ENCODE results near the gene SUSD4. TPM values are rescaled to one million over a fixed set of nuclear protein-coding genes. Genes with fewer than 3 reads are reported as not detected.

The SUSD4 gene
- total RNA-seq, 1 experiment from 2014 or later = 3.2 TPM

DNA sequence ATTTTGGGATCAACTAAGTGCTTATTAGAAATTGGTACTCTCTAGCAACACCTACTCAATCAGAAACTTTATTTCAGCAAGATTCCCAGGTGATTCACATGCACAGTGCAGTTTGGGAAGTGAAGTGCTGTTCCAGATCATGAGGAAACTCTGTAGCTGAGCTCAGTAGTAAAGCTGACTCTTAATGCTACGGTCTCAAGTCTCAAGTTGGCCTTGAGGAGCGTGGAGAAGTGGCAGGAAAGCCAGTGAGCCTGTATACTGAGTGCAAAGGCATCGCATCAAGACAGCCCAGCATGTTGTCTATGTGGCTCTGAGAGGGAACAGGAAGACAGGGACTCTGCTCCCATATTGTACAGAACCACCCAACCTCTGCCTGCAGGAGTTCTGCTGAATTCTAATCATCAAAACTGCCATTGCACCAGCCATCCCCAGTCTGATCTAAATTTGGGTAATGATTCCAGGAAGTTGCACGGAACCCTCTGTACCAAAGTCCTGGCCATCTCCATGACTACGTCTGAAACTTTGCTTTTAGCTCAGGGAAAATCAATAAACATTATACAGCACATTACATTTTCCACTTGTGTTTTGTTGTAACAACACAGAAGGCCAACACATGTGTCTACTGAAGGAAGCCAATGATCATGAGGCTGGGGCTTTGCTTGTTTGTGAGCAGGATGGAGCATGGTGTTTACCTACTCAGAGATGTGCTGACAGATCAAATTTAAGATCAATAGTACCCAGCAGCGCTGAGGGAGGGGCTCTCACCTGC, 115.8 kb downstream of the SUSD4 start:
- Histone ChIP-seq H3K27ac (no peak overlapping the region), H3K27me3 (ENCODE audit: insufficient read depth, low read depth) (no peaks in the 10 kb centered on the region), H3K36me3 (ENCODE audit: low read depth) (no peaks in the 10 kb centered on the region), H4K20me1 (ENCODE audit: insufficient read depth) (no peaks in the 10 kb centered on the region), H3F3A (ENCODE audit: insufficient read depth, low read depth) (no peaks in the 10 kb centered on the region), H2AFZ (no peak overlapping the region), H3K4me2 (no peak overlapping the region), H3K79me2 (ENCODE audit: low read depth) (no peaks in the 10 kb centered on the region), H3K9me3 (ENCODE audit: insufficient read depth, low read depth) (no peaks in the 10 kb centered on the region), H3K4me3 (no peak overlapping the region), H3K9me2 (ENCODE audit: insufficient read depth) (no peaks in the 10 kb centered on the region), H3K4me1 (replicated peaks; ENCODE audit: insufficient read depth) (peaks cover 22% of the 10 kb centered on the region)
- no peak for DNase-seq
- no TSS peak for BruUV-seq (replicated peaks)
- intact Hi-C loops (cut with micrococcal nuclease; ENCODE audit: unreplicated experiment) = loop anchor here (10.0 kb wide), 1 partner anchor 453 kb away; no protein-coding TSS in a partner anchor
- ChIA-PET CTCF (no interaction called here), POLR2A (ENCODE audit: unreplicated experiment) (no interaction called here)
- no peak for TF ChIP-seq EZH2 (IDR thresholded peaks at IDR 0.05; ENCODE audit: low read depth)
- TF ChIP-seq, protein P1, sequence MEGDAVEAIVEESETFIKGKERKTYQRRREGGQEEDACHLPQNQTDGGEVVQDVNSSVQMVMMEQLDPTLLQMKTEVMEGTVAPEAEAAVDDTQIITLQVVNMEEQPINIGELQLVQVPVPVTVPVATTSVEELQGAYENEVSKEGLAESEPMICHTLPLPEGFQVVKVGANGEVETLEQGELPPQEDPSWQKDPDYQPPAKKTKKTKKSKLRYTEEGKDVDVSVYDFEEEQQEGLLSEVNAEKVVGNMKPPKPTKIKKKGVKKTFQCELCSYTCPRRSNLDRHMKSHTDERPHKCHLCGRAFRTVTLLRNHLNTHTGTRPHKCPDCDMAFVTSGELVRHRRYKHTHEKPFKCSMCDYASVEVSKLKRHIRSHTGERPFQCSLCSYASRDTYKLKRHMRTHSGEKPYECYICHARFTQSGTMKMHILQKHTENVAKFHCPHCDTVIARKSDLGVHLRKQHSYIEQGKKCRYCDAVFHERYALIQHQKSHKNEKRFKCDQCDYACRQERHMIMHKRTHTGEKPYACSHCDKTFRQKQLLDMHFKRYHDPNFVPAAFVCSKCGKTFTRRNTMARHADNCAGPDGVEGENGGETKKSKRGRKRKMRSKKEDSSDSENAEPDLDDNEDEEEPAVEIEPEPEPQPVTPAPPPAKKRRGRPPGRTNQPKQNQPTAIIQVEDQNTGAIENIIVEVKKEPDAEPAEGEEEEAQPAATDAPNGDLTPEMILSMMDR (conservative IDR thresholded peaks at IDR 0.05) = no peak

DNA sequence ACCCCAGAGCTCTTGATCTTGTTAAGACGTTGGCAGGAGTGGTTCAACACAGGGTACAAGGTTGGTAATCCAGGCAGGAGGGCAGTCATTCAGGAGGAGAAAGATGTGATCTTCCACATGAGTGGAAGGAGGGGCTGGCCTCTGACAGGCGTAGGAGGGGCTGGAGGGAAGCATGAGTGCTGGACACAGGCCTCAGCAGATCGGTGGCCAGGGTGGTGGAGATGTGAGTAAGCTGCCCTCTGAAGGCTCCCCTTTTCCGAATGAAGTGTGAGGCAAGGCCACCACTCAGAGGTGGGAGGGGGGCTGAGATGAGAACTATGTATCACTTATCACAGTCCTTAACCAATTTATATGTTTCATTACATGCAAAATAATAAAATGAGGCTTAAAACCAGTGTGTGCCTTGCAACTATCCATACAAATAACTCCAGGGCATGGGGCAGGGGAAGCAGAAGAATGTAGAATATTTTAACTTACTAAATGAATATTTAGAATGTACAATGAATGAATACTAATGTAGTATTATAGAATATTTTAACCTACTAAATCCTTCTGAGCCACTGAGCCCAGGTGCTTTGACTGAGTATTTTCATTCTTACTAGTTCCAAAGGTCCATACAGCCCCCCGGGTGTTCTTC, 117.4 kb downstream of the SUSD4 start:
- H3K4me1 ChIP-seq (replicated peaks; ENCODE audit: insufficient read depth) = peaks cover 22% of the 10 kb centered on the region
- no peaks in the 10 kb centered on the region for H3K27me3 ChIP-seq (ENCODE audit: insufficient read depth, low read depth)
- no peak overlapping the region for H3K4me3 ChIP-seq
- no TSS peak for BruUV-seq (replicated peaks)
- no peak overlapping the region for H3K4me2 ChIP-seq
- H4K20me1 ChIP-seq (ENCODE audit: insufficient read depth) = no peaks in the 10 kb centered on the region
- H2AFZ ChIP-seq = no peak overlapping the region
- POLR2A ChIA-PET (ENCODE audit: unreplicated experiment) = no interaction called here
- H3K36me3 ChIP-seq (ENCODE audit: low read depth) = no peaks in the 10 kb centered on the region
- CTCF ChIA-PET = no interaction called here
- no peak for DNase-seq
- no peaks in the 10 kb centered on the region for H3K9me3 ChIP-seq (ENCODE audit: insufficient read depth, low read depth)
- no peak overlapping the region for H3K27ac ChIP-seq
- intact Hi-C loops (cut with micrococcal nuclease; ENCODE audit: unreplicated experiment) = loop anchor here (10.0 kb wide), 1 partner anchor 452 kb away; no protein-coding TSS in a partner anchor
- H3F3A ChIP-seq (ENCODE audit: insufficient read depth, low read depth) = no peaks in the 10 kb centered on the region
- TF ChIP-seq, protein P1 (conservative IDR thresholded peaks at IDR 0.05) = no peak
- no peak for TF ChIP-seq EZH2 (IDR thresholded peaks at IDR 0.05; ENCODE audit: low read depth)
- H3K9me2 ChIP-seq (ENCODE audit: insufficient read depth) = no peaks in the 10 kb centered on the region
- no peaks in the 10 kb centered on the region for H3K79me2 ChIP-seq (ENCODE audit: low read depth)

DNA sequence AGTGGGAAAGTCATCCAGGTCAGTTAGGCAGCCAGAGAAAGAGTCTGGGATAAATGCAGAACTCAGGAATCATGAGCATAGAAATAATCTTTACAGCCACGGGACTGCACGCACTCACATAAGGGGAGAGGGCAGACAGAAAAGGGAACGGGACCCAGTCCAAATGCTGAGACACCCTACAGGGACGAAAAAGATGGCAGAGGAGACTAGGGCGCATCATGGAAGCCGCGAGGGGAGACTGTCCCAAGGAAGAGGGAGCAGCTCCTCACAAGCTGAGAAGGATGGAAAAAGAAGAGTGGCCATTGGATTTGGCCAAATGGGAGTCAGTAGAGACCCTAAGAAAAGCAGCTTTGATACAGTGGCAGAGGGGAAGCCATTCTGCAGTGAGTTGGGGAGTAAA, 118.0 kb downstream of the SUSD4 start:
- H4K20me1 ChIP-seq (ENCODE audit: insufficient read depth) = no peaks in the 10 kb centered on the region
- no peaks in the 10 kb centered on the region for H3K9me2 ChIP-seq (ENCODE audit: insufficient read depth)
- no peaks in the 10 kb centered on the region for H3K79me2 ChIP-seq (ENCODE audit: low read depth)
- no TSS peak for BruUV-seq (replicated peaks)
- H3K4me2 ChIP-seq = no peak overlapping the region
- H3K36me3 ChIP-seq (ENCODE audit: low read depth) = no peaks in the 10 kb centered on the region
- H3K27ac ChIP-seq = no peak overlapping the region
- H3K9me3 ChIP-seq (ENCODE audit: insufficient read depth, low read depth) = no peaks in the 10 kb centered on the region
- TF ChIP-seq, protein P1 (conservative IDR thresholded peaks at IDR 0.05) = no peak
- no peak for TF ChIP-seq EZH2 (IDR thresholded peaks at IDR 0.05; ENCODE audit: low read depth)
- H3K4me1 ChIP-seq (replicated peaks; ENCODE audit: insufficient read depth) = peaks cover 22% of the 10 kb centered on the region
- no peak overlapping the region for H3K4me3 ChIP-seq
- POLR2A ChIA-PET (ENCODE audit: unreplicated experiment) = no interaction called here
- no peaks in the 10 kb centered on the region for H3F3A ChIP-seq (ENCODE audit: insufficient read depth, low read depth)
- no peak overlapping the region for H2AFZ ChIP-seq
- no peak for DNase-seq
- intact Hi-C loops (cut with micrococcal nuclease; ENCODE audit: unreplicated experiment) = loop anchor here (10.0 kb wide), 1 partner anchor 451 kb away; no protein-coding TSS in a partner anchor
- no peaks in the 10 kb centered on the region for H3K27me3 ChIP-seq (ENCODE audit: insufficient read depth, low read depth)
- CTCF ChIA-PET = no interaction called here

Data from PC-9 (cell line).